ENCODE data around the gene ZNF469. TPM values are rescaled to one million over a fixed set of nuclear protein-coding genes. Genes with fewer than 3 reads are reported as not detected.

Gene ZNF469
- total RNA-seq, 1 donor, result 8.3 TPM

GRCh38 chr16:88385112-88385594 lies 2.4 kb downstream of the ZNF469 start:
- H3K4me2 ChIP-seq (ENCODE audit: insufficient read depth, low read length), result no peak overlapping the region
- H3K79me2 ChIP-seq (ENCODE audit: insufficient read depth, low read length), result peaks cover 46% of the 10 kb centered on the region
- peaks cover 6% of the 10 kb centered on the region for H4K20me1 ChIP-seq (ENCODE audit: insufficient read depth, low read length)
- peaks cover 20% of the 10 kb centered on the region for H3K4me1 ChIP-seq (ENCODE audit: insufficient read depth, low read length)
- no peak for TF ChIP-seq CTCF (IDR thresholded peaks at IDR 0.05; ENCODE audit: extremely low read depth, low read depth, low read length)
- H3K27ac ChIP-seq (ENCODE audit: low read depth, low read length), result no peak overlapping the region
- H3K27me3 ChIP-seq (ENCODE audit: insufficient read depth, low read length), result no peaks in the 10 kb centered on the region
- H3K9me3 ChIP-seq (ENCODE audit: low read depth, low read length), result no peaks in the 10 kb centered on the region
- DNase-seq (ENCODE audit: insufficient read length, low spot score, missing footprints), result peak; percentile 43
- H3K36me3 ChIP-seq (ENCODE audit: insufficient read depth, low read length), result no peaks in the 10 kb centered on the region
- no peak overlapping the region for H3K4me3 ChIP-seq (ENCODE audit: insufficient read depth, low read length)
- H2AFZ ChIP-seq (ENCODE audit: low read length), result no peak overlapping the region

GRCh38 chr16:88385831-88386815 lies 3.4 kb downstream of the ZNF469 start:
- H3K9me3 ChIP-seq (ENCODE audit: low read depth, low read length), result no peaks in the 10 kb centered on the region
- peaks cover 20% of the 10 kb centered on the region for H3K4me1 ChIP-seq (ENCODE audit: insufficient read depth, low read length)
- H3K4me3 ChIP-seq (ENCODE audit: insufficient read depth, low read length), result no peak overlapping the region
- no peak for TF ChIP-seq CTCF (IDR thresholded peaks at IDR 0.05; ENCODE audit: extremely low read depth, low read depth, low read length)
- H4K20me1 ChIP-seq (ENCODE audit: insufficient read depth, low read length), result peaks cover 14% of the 10 kb centered on the region
- DNase-seq (ENCODE audit: insufficient read length, low spot score, missing footprints), result peak; percentile 67
- no peak overlapping the region for H3K4me2 ChIP-seq (ENCODE audit: insufficient read depth, low read length)
- H2AFZ ChIP-seq (ENCODE audit: low read length), result no peak overlapping the region
- H3K79me2 ChIP-seq (ENCODE audit: insufficient read depth, low read length), result peaks cover 49% of the 10 kb centered on the region
- H3K36me3 ChIP-seq (ENCODE audit: insufficient read depth, low read length), result no peaks in the 10 kb centered on the region
- no peaks in the 10 kb centered on the region for H3K27me3 ChIP-seq (ENCODE audit: insufficient read depth, low read length)
- H3K27ac ChIP-seq (ENCODE audit: low read depth, low read length), result no peak overlapping the region

GRCh38 chr16:88387180-88387765 lies 4.5 kb downstream of the ZNF469 start:
- H3K4me2 ChIP-seq (ENCODE audit: insufficient read depth, low read length), result no peak overlapping the region

More at GRCh38 chr16:88387180-88387765, 4.5 kb downstream of the ZNF469 start:
- peaks cover 51% of the 10 kb centered on the region for H3K79me2 ChIP-seq (ENCODE audit: insufficient read depth, low read length)
- H3K27ac ChIP-seq (ENCODE audit: low read depth, low read length), result no peak overlapping the region
- H3K36me3 ChIP-seq (ENCODE audit: insufficient read depth, low read length), result no peaks in the 10 kb centered on the region
- H3K27me3 ChIP-seq (ENCODE audit: insufficient read depth, low read length), result no peaks in the 10 kb centered on the region
- H3K4me3 ChIP-seq (ENCODE audit: insufficient read depth, low read length), result no peak overlapping the region
- no peak for TF ChIP-seq CTCF (IDR thresholded peaks at IDR 0.05; ENCODE audit: extremely low read depth, low read depth, low read length)
- H3K4me1 ChIP-seq (ENCODE audit: insufficient read depth, low read length), result peaks cover 20% of the 10 kb centered on the region
- peak; percentile 90 for DNase-seq (ENCODE audit: insufficient read length, low spot score, missing footprints)
- no peaks in the 10 kb centered on the region for H3K9me3 ChIP-seq (ENCODE audit: low read depth, low read length)
- H2AFZ ChIP-seq (ENCODE audit: low read length), result no peak overlapping the region
- peaks cover 17% of the 10 kb centered on the region for H4K20me1 ChIP-seq (ENCODE audit: insufficient read depth, low read length)
